Activated CD8-positive, alpha-beta memory T cell treated with anti-CD3 and anti-CD28 coated beads for 48 hours (primary cell): Measurements from ENCODE around the gene MCTP2.

Experiments
- DNase-seq, 3 experiments: peaks; one replicate each; pipeline ENCODE4 v3.0.0-alpha.2; 2020; ENCODE audit warnings: low read depth in 2 of 3, low spot score in 2 of 3

MCTP2 gene

DNA sequence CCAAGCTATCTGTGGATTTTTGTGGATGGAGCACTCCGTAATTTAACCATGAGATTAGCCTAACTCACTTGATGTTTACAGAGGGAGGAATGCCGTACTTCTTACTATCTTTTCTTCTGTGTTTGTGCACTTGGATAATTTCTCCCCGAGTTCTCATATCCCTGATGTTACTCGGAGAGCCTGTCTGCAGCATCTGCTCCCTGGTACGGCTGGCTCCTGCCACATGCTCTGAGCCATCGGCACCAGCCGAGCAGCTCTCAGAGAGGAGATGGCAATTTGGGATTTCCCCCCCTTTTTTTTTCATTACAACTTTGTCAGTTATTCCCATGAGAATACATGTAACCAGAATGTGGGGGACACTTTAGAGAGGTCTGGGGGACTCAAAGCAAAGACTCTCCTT, 155.0 kb downstream of the MCTP2 start:
- no peak for DNase-seq

DNA sequence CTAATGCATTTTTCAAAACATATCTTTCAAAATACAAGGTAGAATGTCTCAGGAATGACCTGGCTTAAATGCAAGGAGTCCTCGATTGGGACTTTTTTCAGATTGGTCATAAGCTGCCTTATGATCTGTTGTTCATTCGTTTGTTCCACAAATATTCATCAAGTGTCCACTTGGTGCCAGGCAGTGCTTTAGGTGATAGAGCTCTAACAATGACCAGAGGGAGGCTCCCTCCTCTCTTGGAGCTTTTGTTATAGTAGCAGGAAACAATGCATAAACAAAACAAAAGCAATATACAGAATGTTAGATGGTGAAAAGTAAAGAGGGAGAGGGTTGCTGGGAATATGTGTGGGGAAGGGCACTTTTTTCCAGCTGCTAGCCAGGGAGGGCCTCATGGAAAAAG, 156.1 kb downstream of the MCTP2 start:
- no peak for DNase-seq

DNA sequence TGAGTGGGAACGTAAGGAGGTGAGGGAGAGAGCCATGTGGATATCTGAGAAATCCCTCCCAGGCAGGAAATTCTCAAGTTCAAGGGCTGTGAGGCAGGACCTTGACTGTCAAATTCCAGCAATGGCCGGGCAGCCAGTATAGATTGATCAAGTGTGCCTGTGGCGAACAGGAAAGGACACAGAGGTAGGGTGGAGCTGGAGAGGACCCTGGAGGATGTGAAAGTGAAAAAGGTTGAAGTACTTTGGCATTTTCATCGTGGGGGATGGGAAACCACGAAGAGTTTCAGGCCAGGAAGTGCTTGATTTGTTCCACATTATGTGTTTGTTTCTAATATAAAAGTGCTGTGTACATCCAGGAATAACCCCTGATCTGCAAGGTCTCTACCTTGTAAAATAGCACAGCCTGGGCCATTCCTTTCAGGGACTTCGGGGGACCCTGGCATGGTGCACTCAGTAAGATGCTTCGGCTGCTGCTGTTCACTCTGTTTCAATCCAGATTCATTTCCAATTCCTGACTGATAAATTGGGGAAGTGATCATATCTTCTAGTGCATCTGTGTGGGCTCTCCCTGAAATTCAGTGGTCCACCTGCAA, 156.6 kb downstream of the MCTP2 start:
- no peak for DNase-seq

DNA sequence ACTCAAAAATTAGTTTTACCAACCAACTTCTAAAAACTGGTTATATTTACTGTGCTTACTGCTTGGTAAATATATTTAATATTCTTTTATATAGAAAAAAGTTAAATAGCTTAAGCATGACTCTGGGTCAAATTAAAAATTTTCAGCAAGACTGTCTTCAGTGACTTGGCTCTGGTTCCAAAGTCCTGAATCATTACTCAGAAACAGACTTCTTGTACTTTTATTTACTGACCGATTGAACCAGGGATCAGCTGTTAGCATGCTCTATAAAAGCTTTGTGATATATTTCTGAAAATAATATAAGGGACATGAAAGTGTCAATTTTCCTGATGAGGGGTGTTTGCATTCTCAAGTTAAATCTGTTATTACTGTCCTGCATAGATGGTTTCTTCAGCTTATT, 164.3 kb downstream of the MCTP2 start:
- DNase-seq: no peak

DNA sequence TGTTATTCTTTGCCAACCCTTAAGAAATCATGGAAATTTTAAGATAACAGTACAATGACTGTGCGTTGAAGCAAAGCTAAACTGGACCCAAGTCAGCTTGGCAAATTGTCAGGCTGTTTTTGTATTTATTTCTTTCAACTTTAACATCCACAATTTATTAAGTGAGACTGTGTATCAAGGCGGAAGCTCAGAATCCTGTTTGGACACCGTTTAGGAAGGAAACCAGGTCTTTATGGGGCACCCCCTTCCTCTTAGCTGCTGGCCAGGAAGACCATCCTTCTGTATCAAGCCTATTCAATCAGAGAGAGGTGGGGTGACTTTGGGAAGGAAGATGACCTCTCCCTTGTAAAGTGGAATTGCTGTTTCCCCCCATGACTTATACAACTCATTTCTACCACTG, 166.0 kb downstream of the MCTP2 start:
- DNase-seq: no peak

DNA sequence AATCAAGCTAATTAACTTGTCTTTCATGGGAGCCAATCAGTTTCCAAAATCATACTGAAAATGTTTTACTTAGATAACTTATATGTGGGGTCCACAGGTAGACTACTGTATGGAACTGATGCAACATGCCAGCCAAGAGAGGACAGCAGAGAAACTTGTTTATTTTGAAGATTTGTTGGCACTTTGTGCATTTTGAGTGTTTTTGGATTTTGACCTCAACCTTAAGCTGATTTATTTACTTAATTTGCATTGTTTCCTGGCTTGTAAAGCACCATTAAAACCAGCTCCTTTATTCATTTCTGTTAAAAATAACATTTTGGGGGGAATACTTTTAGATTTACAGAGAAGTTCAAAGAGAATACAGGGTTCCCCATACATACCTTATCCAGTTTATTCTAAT, 166.6 kb downstream of the MCTP2 start:
- DNase-seq: no peak

DNA sequence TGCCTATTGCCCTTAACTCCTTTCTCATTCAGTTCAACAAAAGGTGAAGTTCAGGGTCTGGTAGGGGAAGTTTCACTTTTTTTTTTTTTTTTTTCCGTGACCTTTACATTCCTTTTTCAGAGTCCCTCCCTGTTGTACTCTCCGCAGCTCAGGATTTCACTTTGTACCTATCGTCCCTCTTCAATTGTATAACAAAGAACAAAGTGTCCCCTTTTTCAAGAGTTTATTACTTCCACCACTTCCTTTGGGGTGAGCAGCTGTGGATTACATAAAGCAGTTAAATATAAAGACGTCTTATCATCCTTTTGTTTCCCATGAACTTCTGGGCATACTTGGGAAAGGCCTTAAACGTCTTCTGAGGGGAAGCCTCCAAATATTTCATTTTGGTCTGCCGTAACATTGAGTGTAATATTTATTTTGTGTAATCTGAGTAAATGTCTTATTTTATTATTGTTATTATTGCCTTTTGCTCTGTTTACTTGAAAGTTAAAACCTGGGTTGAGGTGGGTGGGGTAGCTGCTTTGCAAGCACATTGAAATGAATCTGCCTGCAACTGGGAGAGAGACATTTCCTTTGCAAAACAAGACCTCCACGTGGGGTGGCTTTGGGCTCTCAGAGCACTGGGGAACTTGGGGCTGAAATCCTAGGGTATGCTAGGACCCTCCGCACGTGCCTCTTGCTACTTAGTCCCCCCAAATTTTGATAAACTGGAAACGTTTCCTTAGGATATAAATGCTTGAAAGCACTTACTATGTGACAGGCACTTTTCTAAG, 169.4 kb downstream of the MCTP2 start:
- no peak for DNase-seq

DNA sequence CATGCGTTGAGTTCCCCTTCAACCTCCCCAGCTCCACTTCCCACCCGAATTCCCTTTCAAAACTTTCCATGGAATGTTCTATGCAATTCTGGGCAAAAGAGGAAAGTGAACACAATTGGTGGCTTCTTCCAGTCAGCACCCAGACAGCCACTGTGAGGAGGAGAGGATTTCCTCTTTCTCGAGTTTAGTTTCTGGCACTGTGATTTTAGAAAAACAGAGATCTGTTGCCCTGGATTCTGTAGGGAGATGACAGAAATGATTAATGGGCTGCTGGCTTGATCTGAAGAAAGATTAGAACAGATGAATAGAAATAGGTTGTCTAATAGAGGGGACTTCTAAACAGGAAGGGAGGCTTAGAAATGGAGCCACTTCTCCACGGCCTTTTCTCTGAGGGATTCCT, 172.0 kb downstream of the MCTP2 start:
- no peak for DNase-seq

DNA sequence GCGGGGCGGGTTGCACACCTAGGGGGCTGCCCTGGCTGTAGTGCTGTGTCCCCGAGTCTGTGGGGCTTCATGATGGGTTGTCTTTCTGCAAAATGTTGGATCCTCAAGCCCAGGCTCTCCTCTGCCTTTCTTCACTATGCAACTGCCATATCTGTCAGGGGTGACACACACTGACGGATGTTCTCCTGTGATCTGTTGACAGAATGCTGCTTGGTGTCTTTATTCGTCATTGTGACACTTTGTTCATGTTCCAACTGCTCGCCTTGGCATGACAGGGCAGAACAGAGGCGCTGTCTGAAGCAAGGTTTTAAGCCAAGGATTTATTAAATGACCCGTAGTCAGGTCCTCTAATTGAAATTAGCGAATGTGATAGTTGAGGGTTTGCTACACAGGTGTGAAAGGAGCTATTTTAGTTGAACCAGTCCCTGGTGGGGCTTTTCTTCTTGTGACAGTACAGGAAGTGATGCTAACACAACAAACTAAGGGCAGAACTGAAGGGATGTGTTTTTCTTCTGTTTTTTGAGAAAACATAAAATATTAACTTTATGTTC, 173.4 kb downstream of the MCTP2 start:
- no peak for DNase-seq

DNA sequence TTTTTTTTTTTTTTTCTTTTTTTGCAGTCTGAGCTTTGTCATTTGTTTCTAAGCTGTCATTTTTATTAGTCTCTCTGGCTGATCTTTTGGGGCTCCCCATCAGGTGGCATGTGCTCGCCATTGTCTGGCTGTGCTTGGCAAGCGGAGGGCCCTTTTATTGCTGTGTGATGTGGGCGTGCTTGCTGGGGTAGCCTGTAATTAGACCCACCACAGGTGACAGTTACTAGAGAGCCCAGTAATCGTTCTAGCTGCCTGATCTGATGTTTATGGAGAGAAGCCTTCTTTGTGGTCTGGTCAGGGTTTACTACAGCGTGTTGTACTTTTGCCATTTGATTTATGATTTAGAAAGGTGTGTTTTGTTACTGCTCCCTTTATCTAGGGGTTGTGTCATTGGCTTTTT, 179.9 kb downstream of the MCTP2 start:
- no peak for DNase-seq

DNA sequence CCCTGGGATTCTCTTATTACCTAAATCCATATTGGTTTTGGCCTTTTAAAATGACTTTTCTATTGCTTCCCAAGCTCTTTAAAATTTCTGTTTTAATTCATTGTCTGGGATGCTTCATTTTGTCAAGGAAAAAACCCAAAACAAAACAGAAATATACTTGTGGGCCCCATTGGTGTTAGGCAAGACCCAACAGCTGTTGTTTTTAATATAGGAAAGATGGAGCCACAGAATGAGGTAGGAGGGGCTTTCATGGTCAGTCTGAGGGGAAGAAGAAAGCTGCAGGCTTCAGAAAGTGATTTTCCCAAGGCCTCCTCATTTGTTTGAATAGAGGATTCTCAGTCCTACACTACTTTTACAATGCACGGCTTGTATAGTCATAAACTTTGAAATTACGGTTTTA, 180.5 kb downstream of the MCTP2 start:
- no peak for DNase-seq

DNA sequence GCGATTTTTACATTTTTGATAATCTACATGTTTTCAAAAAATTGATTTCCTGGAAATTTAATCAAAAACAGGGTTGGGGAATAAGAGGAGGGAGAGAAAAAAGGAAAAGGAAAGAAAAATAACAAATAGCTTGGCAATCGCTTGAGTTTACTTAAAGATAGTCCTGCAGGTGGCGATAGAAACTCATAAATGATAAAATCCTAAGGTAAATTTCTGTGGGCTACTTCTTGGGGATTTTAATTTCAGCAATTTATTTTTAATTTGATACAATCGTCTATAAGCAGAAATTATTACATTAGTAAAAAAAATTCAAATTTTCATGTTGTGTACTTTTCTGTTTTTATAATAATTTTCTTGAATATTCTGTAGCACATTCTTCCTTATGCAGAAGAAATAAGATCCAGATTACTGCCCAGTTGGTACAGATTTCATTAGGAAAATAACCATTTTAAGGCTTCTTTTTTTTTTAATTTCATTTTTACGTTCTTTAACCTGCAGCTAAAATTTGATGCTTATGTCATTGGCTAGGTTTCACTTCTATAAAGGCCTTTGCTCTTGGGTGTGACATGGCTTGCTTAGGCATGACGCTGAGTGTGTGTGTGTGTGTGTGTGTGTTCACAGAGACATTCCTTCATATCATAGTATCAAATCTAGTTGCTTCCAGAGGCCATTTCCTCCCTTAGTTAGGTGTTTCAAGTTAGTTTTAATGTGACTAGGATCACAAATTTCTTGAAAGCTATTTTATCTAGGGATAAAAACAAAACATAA, 181.8 kb downstream of the MCTP2 start:
- no peak for DNase-seq

DNA sequence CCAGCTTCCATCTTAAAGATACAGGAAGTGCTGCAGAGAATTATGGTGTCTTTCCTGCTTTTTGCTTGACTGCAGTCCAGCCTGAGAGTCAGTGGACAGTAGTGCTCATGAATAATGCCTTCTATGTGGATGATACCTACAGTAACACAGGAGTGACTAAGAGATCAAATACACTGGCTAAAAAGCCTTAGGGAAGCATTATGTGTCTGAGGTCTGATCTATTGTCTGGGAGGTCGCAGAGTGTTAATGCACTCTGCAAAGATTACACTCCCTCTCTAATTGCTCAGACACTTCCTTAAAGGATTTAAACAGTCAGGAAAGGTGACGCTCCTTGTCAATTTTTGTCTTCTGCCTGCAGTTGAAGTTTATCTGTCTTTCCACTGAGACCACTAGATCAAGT, 183.6 kb downstream of the MCTP2 start:
- no peak for DNase-seq

DNA sequence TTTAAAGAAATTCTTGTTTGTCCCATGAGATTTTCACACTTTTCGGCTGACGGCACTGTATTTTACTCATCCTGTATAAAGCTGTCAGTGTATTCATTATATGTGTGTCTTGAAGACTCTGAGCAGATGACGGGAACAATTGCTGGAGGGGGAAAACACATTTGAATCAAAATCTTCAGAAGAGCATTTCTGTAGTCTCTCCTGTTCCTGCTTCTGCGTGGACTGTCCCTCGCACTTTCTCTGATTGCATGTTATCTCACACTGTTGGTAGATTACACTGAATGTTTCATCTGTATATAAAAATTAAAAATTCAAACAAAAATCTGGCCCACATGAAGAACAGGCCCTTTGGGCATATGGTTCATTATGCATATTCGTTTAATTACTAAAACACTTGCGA, 184.9 kb downstream of the MCTP2 start:
- no peak for DNase-seq

DNA sequence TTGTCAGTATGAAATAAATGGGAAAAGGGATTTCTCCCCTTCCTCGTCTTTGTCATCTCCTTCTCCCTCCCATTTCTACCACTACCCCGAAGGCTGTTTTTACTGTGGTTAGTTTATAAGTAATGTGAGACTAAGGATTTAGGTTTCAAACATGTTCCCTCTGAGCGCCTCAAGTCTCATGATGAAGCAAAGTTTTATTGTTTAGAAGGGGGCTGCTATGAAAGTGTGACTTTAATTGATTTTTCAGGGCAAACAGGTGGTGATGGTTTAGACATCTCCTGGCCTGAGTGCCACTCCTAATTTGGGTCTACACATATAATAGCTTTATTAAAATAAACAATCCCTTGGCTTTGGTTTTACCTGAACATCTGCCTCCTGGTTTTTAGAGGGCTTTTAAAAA, 185.5 kb downstream of the MCTP2 start:
- DNase-seq: no peak

DNA sequence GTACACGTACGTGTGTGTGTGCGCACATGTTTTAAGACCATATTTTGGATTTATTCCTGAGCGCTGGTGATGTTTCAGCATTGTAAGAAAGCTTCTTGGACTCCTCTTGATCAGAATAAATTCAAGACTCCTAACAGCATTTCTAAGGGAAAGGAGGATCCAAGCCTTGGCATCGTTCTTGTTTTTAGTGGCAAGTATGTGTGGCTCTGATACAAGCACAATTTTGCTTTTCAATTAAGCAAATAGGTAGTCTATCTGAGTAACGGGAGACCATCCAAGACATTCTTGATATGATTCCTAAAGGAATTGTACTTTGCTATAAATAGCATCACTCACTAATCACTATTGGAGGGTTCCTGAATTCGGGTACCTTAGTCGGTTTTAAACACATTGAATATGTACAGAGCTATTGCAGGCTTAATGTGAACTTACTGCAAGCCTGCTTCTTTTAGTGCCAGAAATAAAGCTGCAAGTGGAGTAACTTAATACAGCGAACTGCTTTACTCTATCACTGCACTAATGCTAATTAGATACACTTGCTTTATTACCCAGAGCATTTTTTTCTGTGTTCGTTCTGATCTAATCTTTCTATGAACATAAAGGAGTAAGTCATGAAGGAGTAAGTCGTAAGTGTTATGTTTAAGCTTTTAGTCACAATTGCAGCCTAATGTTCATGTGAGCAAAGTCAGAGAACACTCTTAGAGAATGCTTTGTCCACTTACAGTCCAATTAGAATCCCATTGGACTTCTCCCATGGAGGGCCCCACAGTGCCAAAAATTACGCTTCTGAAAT, 186.3 kb downstream of the MCTP2 start:
- no peak for DNase-seq

DNA sequence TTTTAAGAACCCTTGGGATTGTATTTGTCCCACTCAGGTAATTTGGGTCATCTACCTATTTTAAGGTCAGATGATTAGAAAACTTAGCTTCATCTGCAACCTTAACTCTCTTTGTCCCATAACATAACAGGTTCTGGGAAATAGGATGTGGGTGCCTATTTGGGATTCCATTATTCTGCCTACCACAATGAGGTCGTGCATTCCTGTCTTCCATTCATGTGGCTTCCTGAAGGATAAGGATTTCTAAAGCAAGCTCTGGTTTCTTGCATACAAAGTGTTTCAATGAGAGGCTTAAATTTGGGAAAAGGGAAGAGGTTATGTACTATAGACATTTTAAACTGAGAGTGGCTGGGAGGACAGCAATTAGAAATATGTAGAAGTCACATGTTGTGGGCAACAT, 190.3 kb downstream of the MCTP2 start:
- DNase-seq: no peak

DNA sequence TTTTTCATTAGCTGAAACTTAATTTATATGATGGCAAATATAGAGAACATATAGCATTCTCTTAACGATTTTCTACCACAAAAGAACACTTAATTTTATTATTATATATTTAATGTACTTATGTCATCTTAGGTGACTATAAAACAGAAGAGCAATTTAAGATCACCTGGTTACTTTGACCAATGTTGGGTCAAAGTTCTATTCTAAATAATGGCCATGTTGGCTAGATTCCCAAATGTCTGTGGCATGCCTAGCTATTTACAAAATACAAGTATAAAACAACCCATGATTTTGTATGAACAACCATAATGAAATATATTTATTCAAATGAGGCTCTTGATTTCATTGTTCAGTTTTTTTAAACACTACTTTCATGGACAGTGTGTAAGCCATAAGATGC, 200.9 kb downstream of the MCTP2 start:
- no peak for DNase-seq

DNA sequence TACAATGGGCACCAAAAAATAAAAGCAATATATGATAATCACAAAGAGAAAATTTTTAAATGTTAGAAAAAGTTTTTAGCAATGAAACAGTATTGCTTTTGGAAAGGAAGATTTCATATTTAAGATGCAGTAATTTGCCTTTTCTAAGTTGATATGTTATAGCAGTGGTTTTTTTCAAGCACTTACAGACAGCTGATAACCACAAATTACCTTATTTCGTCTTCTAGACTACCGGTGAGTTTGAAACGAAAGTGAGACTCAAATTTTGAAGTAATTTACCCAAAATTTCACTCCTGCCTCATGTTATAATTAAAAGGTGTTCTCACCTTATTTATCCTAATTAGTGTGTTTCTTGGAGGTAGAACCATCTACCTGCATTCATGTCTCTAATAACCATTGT, 207.8 kb downstream of the MCTP2 start:
- no peak for DNase-seq

DNA sequence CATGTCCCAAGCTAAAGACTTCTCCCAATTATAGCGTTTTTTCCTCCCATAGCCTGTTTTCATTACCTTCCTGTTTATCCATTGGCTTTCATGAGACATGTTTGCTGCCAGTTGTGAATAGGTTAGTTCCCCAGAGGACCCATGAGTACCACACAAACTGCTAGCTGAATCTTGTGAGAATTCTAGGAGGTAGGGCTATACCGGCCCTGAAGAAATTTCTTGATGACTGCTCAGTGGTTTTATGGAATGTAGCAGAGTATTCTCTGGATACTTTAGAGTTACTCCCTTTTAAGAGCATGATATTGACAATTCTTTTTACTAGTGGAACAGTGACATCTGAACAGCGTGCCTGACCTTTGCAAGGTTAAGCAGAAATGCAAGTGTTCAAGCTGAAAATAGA, 210.4 kb downstream of the MCTP2 start:
- DNase-seq: no peak

DNA sequence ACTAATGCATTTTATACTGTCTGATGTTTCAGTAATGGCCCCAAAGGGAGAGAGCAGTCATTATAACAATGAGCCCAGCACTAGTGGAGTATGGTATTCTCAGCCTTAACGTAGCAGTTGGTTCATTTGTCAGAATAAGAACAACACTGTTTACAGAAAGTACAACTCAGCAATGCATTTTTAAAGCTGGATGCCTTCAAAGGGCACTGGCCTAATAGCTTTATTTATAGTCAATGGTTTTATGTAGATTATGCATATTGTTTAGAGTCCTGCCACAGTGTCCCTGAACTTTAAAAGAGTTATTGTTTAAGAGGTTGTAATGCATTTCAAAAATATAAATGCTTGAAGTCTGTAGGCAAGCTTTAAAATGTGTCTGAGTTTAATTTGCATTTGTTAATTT, 211.1 kb downstream of the MCTP2 start:
- no peak for DNase-seq
